ENCODE measurements around the gene LUZP2.

Gene LUZP2

GRCh38 chr11:24559315-24559714, 62.5 kb downstream of the LUZP2 start:
- TF ChIP-seq, protein P1, sequence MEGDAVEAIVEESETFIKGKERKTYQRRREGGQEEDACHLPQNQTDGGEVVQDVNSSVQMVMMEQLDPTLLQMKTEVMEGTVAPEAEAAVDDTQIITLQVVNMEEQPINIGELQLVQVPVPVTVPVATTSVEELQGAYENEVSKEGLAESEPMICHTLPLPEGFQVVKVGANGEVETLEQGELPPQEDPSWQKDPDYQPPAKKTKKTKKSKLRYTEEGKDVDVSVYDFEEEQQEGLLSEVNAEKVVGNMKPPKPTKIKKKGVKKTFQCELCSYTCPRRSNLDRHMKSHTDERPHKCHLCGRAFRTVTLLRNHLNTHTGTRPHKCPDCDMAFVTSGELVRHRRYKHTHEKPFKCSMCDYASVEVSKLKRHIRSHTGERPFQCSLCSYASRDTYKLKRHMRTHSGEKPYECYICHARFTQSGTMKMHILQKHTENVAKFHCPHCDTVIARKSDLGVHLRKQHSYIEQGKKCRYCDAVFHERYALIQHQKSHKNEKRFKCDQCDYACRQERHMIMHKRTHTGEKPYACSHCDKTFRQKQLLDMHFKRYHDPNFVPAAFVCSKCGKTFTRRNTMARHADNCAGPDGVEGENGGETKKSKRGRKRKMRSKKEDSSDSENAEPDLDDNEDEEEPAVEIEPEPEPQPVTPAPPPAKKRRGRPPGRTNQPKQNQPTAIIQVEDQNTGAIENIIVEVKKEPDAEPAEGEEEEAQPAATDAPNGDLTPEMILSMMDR (IDR thresholded peaks at IDR 0.05; ENCODE audit: insufficient read depth, low read length, poor library complexity, severe bottlenecking) = no peak
- no peak for TF ChIP-seq EZH2phosphoT487 (conservative IDR thresholded peaks at IDR 0.05; ENCODE audit: low read length)
- Histone ChIP-seq H3K36me3 (ENCODE audit: low read length) (no peaks in the 10 kb centered on the region), H4K20me1 (ENCODE audit: low read depth, low read length) (no peaks in the 10 kb centered on the region), H3K79me2 (ENCODE audit: insufficient read depth, low read length) (no peaks in the 10 kb centered on the region), H2AFZ (ENCODE audit: low read depth, low read length, severe bottlenecking) (no peak overlapping the region), H3K9me2 (replicated peaks; ENCODE audit: insufficient read depth, low read length) (no peaks in the 10 kb centered on the region), H3F3A (ENCODE audit: insufficient read depth) (no peaks in the 10 kb centered on the region), H3K27me3 (ENCODE audit: low read length) (no peaks in the 10 kb centered on the region), H3K9me3 (ENCODE audit: insufficient read depth, low read length) (no peaks in the 10 kb centered on the region), H3K4me3 (ENCODE audit: insufficient read depth, low read length, poor library complexity, severe bottlenecking) (no peak overlapping the region), H3K27ac (ENCODE audit: low read depth, low read length) (no peak overlapping the region), H3K9ac (ENCODE audit: low read length) (no peak overlapping the region), H3K4me2 (ENCODE audit: low read depth, low read length, poor library complexity, severe bottlenecking) (no peak overlapping the region)

- Histone ChIP-seq H2AFZ (ENCODE audit: low read depth, low read length, severe bottlenecking) (no peak overlapping the region), H3K79me2 (ENCODE audit: insufficient read depth, low read length) (no peaks in the 10 kb centered on the region), H4K20me1 (ENCODE audit: low read depth, low read length) (no peaks in the 10 kb centered on the region), H3K4me2 (ENCODE audit: low read depth, low read length, poor library complexity, severe bottlenecking) (no peak overlapping the region), H3K4me3 (ENCODE audit: insufficient read depth, low read length, poor library complexity, severe bottlenecking) (no peak overlapping the region), H3K27ac (ENCODE audit: low read depth, low read length) (no peak overlapping the region), H3F3A (ENCODE audit: insufficient read depth) (no peaks in the 10 kb centered on the region), H3K27me3 (ENCODE audit: low read length) (no peaks in the 10 kb centered on the region), H3K9me2 (replicated peaks; ENCODE audit: insufficient read depth, low read length) (no peaks in the 10 kb centered on the region), H3K9me3 (ENCODE audit: insufficient read depth, low read length) (no peaks in the 10 kb centered on the region), H3K36me3 (ENCODE audit: low read length) (no peaks in the 10 kb centered on the region), H3K9ac (ENCODE audit: low read length) (no peak overlapping the region)
- TF ChIP-seq, protein P1 (IDR thresholded peaks at IDR 0.05; ENCODE audit: insufficient read depth, low read length, poor library complexity, severe bottlenecking) = no peak
- TF ChIP-seq EZH2phosphoT487 (conservative IDR thresholded peaks at IDR 0.05; ENCODE audit: low read length) = no peak
Observed at GRCh38 chr11:24560324-24560723, 63.5 kb downstream of the LUZP2 start.

GRCh38 chr11:24567380-24567779, 70.5 kb downstream of the LUZP2 start:
- Histone ChIP-seq H3F3A (ENCODE audit: insufficient read depth) (no peaks in the 10 kb centered on the region), H2AFZ (ENCODE audit: low read depth, low read length, severe bottlenecking) (peak overlapping the region; percentile 66), H3K4me3 (ENCODE audit: insufficient read depth, low read length, poor library complexity, severe bottlenecking) (no peak overlapping the region), H3K27me3 (ENCODE audit: low read length) (no peaks in the 10 kb centered on the region), H3K9ac (ENCODE audit: low read length) (no peak overlapping the region), H3K4me2 (ENCODE audit: low read depth, low read length, poor library complexity, severe bottlenecking) (no peak overlapping the region), H4K20me1 (ENCODE audit: low read depth, low read length) (no peaks in the 10 kb centered on the region), H3K36me3 (ENCODE audit: low read length) (no peaks in the 10 kb centered on the region), H3K79me2 (ENCODE audit: insufficient read depth, low read length) (no peaks in the 10 kb centered on the region), H3K27ac (ENCODE audit: low read depth, low read length) (no peak overlapping the region), H3K9me2 (replicated peaks; ENCODE audit: insufficient read depth, low read length) (no peaks in the 10 kb centered on the region), H3K9me3 (ENCODE audit: insufficient read depth, low read length) (no peaks in the 10 kb centered on the region)
- no peak for TF ChIP-seq EZH2phosphoT487 (conservative IDR thresholded peaks at IDR 0.05; ENCODE audit: low read length)
- TF ChIP-seq, protein P1 (IDR thresholded peaks at IDR 0.05; ENCODE audit: insufficient read depth, low read length, poor library complexity, severe bottlenecking) = no peak
